ENCODE results near the gene SDK2.

GRCh38 chr17:73356561-73357170 is 287.6 kb downstream of the SDK2 start:
- TF ChIP-seq RCOR1 (IDR thresholded peaks at IDR 0.05; ENCODE audit: low read length), result no peak
- TF ChIP-seq TAF1 (IDR thresholded peaks at IDR 0.05; ENCODE audit: borderline replicate concordance, low read depth, low read length), result no peak
